GM10266 (cell line): ENCODE measurements around the gene CNTLN.
"Not testable (repeated sequence)": the region's sequence is repeated elsewhere in the genome, so short reads cannot be mapped to it uniquely, and the experiment has no call there.

Source experiments
- DNase-seq: peaks from one replicate; pipeline ENCODE4 v3.0.0; 2012; ENCODE audit errors: extremely low spot score
- TF ChIP-seq, protein P1 (sequence below): IDR thresholded peaks from 2 replicates; pipeline ENCODE4 v1.5.1; 2012; ENCODE audit warnings: mild to moderate bottlenecking, low read depth; ENCODE audit not compliant: control insufficient read depth, insufficient read depth; ENCODE audit errors: missing control alignments

Gene CNTLN

DNA sequence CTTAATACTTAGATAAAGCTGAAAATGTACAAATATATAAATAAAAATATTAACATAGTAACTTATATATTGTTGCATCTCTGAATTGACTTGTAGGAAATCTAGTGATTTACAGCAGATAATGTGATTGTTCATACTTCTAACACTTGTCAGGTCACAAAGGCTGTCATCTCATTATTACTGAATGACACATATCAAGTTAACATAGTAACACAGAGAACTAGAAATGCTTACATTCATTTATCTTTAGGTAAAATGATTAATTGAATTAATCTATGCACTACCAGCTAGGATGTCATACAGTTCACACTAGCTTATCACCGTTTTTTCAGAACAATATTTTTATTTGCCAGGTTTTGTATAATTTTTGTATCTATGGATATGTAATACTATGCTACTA lies 254.2 kb downstream of the CNTLN start:
- no peak for DNase-seq
- TF ChIP-seq, protein P1, sequence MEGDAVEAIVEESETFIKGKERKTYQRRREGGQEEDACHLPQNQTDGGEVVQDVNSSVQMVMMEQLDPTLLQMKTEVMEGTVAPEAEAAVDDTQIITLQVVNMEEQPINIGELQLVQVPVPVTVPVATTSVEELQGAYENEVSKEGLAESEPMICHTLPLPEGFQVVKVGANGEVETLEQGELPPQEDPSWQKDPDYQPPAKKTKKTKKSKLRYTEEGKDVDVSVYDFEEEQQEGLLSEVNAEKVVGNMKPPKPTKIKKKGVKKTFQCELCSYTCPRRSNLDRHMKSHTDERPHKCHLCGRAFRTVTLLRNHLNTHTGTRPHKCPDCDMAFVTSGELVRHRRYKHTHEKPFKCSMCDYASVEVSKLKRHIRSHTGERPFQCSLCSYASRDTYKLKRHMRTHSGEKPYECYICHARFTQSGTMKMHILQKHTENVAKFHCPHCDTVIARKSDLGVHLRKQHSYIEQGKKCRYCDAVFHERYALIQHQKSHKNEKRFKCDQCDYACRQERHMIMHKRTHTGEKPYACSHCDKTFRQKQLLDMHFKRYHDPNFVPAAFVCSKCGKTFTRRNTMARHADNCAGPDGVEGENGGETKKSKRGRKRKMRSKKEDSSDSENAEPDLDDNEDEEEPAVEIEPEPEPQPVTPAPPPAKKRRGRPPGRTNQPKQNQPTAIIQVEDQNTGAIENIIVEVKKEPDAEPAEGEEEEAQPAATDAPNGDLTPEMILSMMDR = no peak

DNA sequence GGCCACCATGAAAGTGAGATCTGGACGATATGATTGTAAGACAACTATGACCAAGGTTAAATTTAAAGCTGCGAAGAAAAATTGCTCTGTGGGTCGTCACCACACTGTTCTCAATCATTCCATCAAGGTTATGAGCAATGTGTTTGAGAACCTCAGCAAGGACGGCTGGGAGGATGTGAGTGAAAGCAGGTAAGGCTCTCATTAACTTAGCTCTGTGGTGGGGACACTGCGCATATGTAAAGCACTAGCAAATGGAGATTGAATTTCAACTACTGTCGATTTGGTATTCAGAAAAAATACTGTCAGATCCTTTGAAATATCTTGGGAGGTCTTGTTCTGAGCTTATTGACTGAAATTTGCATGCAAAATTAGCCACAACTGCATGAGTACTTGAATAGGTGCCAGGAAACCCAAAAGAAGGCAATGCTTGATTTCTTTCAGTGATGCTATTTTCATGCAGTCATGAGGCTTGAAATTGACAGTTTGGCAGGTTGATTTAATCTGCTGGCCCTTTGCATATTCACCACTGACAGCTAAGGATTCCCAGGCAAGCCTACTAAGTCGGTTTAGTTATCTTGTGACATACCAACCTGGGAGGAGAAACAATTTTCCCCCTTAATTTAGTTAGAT lies 260.2 kb downstream of the CNTLN start:
- TF ChIP-seq, protein P1 = no peak

DNA sequence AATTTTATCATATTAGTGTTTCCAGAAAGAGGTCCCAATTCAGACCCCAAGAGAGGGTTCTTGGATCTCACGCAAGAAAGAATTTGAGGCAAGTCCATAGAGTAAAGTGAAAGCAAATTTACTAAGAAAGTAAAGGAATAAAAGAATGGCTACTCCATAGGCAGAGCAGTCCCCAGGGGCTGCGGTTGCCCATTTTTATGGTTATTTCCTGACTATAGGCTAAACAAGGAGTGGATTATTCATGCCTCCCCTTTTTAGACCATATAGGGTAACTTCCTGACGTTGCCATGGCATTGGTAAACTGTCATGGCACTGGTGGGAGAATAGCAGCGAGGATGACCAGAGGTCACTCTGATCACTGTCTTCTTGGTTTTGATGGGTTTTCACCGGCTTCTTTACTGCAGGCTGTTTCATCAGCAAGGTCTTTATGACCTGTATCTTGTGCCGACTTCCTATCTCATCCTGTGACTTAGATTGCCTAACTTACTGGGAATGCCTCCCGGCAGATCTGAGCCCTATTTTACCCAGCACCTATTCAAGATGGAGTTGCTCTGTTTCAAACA lies 262.4 kb downstream of the CNTLN start:
- not testable (repeated sequence) for DNase-seq

More for the DNA sequence above, 260.2 kb downstream of the CNTLN start:
- no peak for DNase-seq

DNA sequence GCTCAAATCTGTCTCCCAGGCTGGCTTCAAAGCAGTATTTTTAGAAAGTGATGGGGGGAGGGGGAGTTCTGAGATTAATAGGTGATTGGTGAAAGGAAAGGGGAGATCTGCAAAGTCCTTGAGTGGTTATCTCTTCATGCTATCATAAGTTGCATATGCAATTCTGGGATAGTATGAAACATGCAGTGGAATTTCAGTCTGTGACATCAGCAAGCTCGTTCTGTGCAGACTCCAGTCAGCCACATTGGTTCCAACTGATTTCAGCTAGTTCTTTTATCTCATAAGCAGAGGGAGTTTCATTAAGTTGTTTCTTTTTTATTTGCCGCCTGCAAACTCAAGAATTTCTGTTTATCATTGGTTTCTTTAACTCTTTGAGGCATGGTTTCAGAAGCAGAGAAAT lies 263.5 kb downstream of the CNTLN start:
- TF ChIP-seq, protein P1 = no peak
- DNase-seq = no peak

DNA sequence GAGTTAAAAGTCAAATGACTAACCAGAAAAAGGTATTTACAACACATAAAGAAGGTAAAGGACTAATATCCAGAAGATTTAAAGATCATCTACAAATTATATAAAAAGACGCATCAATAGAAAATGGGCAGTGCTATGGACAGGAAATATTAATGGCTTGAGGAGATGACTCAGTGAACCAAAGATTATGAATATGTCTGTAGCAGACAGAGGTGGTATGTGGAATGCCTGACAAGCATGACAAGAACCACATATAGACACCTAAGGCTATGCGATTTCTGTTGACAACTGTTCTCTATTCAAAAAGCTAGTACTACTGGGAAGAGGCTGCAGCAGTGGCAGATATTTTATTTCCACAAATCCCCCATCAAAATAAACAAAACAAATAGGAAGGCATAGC lies 267.0 kb downstream of the CNTLN start:
- TF ChIP-seq, protein P1 = no peak
- DNase-seq = no peak

DNA sequence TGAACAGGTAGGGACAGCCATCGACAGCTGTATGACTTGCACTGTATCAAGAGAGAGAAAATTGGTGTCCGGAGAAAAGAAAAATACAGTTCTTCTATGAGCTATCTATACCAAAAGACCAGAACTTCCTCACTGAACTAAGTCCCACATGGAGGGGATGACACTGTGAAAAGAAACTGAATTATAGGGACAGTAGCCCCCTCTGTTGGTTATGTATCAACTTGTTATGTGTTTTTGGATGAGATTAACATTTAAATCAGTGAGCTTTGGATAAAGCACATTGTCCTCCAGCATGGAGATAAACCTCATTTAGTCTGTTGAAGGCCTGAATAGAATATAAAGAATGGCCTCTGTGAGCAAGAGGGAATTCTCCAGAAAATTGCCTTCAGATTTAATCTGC lies 267.5 kb downstream of the CNTLN start:
- TF ChIP-seq, protein P1 = no peak

DNA sequence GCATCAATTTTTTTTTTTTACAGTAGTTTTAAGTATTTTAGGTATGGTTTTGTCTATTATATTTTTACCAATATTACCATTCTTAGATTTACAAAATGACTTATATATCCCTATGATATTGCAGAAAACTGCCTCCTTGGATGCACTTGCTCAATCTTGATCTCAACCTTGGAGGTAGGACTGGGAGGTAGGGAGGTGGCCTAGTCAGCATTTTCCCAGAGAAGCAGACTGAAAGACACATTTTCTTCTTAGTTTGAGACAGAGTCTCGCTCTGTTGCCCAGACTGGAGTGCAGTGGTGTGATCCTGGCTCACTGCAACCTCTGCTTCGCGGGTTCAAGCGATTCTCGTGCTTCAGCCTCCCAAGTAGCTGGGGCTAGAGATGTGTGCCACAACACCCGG lies 268.7 kb downstream of the CNTLN start:
- no peak for DNase-seq
- TF ChIP-seq, protein P1 = no peak

More for the DNA sequence above, 267.5 kb downstream of the CNTLN start:
- peak; percentile 5 for DNase-seq
